T-cell (primary cell): ENCODE results near the gene CUL3. TPM values are rescaled to one million over a fixed set of nuclear protein-coding genes. Genes with fewer than 3 reads are reported as not detected.
A peak's percentile ranks its signal among the peaks of the same experiment; 100 is the strongest.

ENCODE experiments used
- ATAC-seq, 4 experiments: fragments of 200-7000 bp in 3 of 4; fragments of 150-1000 bp in 1 of 4; cut with Tn5 transposase; replicated peaks in 1 of 4; 1 replicate in 3 of 4; 2 replicates in 1 of 4; pipeline ENCODE4 v1.10.0; 2021; ENCODE audit warnings: moderate library complexity in 3 of 4, mild to moderate bottlenecking in 2 of 4, moderate number of reproducible peaks in 1 of 4
- CTCF ChIA-PET, 2 donors: fragments of 300-600 bp; sonication (Branson Sonifier 250); formaldehyde crosslinking; loops; one replicate each; lab custom pipeline; 2022; ENCODE audit warnings: antibody characterized with exemption in 2 of 2; lab: Charles Lee
- POLR2A ChIA-PET, 2 donors: fragments of 300-600 bp; sonication (Branson Sonifier 250); formaldehyde crosslinking; loops; one replicate each; lab custom pipeline; 2022; ENCODE audit warnings: antibody characterized with exemption in 2 of 2; lab: Charles Lee
- DNase-seq, 35 experiments: peaks; one replicate each; pipeline versions ENCODE4 v3.0.0 to v3.0.0-alpha.2; 2013 to 2023
- H3K27ac ChIP-seq: one replicate; pipeline ENCODE4 v1.5.1; 2013; ENCODE audit warnings: low read length
- H3K27me3 ChIP-seq, 2 experiments: replicated peaks in 1 of 2; 1 replicate in 1 of 2; 2 replicates in 1 of 2; pipeline versions ENCODE4 v1.6.1 to v1.7.0; 2013; ENCODE audit warnings: low read length in 1 of 2, mixed read lengths in 1 of 2; ENCODE audit not compliant: control insufficient read depth in 2 of 2, insufficient read depth in 2 of 2; ENCODE audit errors: extremely low read depth in 1 of 2
- H3K36me3 ChIP-seq, 2 donors: 1 replicate in 1 of 2; 2 replicates in 1 of 2; pipeline versions ENCODE4 v1.6.1 to v1.7.0; 2013; ENCODE audit warnings: low read length in 1 of 2; ENCODE audit not compliant: control insufficient read depth in 2 of 2, insufficient read depth in 1 of 2; ENCODE audit errors: extremely low read depth in 1 of 2
- H3K4me1 ChIP-seq, 2 experiments: 1 replicate in 1 of 2; 2 replicates in 1 of 2; pipeline versions ENCODE4 v1.6.1 to v1.7.0; 2013; ENCODE audit warnings: low read length in 2 of 2, mixed read lengths in 1 of 2; ENCODE audit not compliant: insufficient read depth in 2 of 2, control insufficient read depth in 1 of 2; ENCODE audit errors: extremely low read depth in 1 of 2
- H3K4me3 ChIP-seq, 2 donors: 1 replicate in 1 of 2; 2 replicates in 1 of 2; pipeline versions ENCODE4 v1.5.1 to v1.7.0; 2013; ENCODE audit warnings: mild to moderate bottlenecking in 2 of 2, low read length in 1 of 2, moderate library complexity in 1 of 2; ENCODE audit not compliant: control insufficient read depth in 1 of 2; ENCODE audit errors: extremely low read depth in 1 of 2
- H3K9me3 ChIP-seq: 2 replicates; pipeline ENCODE4 v1.7.0; 2013
- H3K27ac Mint-ChIP-seq, 2 donors: one replicate each; pipeline ENCODE4 v1.8.0; 2020 to 2021; ENCODE audit warnings: mild to moderate bottlenecking in 2 of 2, mixed read lengths in 2 of 2
- H3K27me3 Mint-ChIP-seq, 2 donors: one replicate each; pipeline ENCODE4 v1.8.0; 2021 to 2022; ENCODE audit warnings: mixed read lengths in 2 of 2
- H3K36me3 Mint-ChIP-seq: one replicate; pipeline ENCODE4 v1.8.0; 2021; ENCODE audit warnings: mixed read lengths
- H3K4me1 Mint-ChIP-seq, 3 donors: one replicate each; pipeline ENCODE4 v1.8.0; 2020 to 2022; ENCODE audit warnings: mixed read lengths in 3 of 3, mild to moderate bottlenecking in 1 of 3
- H3K4me3 Mint-ChIP-seq, 3 donors: one replicate each; pipeline ENCODE4 v1.8.0; 2020 to 2022; ENCODE audit warnings: mild to moderate bottlenecking in 3 of 3, mixed read lengths in 3 of 3, moderate library complexity in 3 of 3
- H3K9me3 Mint-ChIP-seq, 3 donors: one replicate each; pipeline ENCODE4 v1.8.0; 2020 to 2022; ENCODE audit warnings: mixed read lengths in 3 of 3
- WGBS: methylation state at CpG from one replicate; pipeline ENCODE4 v1.1.5; 2013; ENCODE audit warnings: missing lambda C conversion rate; ENCODE audit not compliant: insufficient coverage; 5-methylcytosine and 5-hydroxymethylcytosine counted together
- total RNA-seq, 35 experiments: library from RNA in 6 of 35; stranded (reverse) in 6 of 35; fragments of 120-200 nt in 1 of 35; gene quantifications; one replicate each; pipeline versions ENCODE4 v1.2.1 to v1.2.4 and lab custom pipeline; 2013 to 2026

The CUL3 gene
- total RNA-seq (10 to 100 TPM; 66.1 to 95.9 (median 82.7) TPM), total RNA-seq (lab: John Stamatoyannopoulos, UW) (80.4 to 184 (median 148) reads per million in 29 experiments)
- 97.5 TPM for total RNA-seq (2013)

DNA sequence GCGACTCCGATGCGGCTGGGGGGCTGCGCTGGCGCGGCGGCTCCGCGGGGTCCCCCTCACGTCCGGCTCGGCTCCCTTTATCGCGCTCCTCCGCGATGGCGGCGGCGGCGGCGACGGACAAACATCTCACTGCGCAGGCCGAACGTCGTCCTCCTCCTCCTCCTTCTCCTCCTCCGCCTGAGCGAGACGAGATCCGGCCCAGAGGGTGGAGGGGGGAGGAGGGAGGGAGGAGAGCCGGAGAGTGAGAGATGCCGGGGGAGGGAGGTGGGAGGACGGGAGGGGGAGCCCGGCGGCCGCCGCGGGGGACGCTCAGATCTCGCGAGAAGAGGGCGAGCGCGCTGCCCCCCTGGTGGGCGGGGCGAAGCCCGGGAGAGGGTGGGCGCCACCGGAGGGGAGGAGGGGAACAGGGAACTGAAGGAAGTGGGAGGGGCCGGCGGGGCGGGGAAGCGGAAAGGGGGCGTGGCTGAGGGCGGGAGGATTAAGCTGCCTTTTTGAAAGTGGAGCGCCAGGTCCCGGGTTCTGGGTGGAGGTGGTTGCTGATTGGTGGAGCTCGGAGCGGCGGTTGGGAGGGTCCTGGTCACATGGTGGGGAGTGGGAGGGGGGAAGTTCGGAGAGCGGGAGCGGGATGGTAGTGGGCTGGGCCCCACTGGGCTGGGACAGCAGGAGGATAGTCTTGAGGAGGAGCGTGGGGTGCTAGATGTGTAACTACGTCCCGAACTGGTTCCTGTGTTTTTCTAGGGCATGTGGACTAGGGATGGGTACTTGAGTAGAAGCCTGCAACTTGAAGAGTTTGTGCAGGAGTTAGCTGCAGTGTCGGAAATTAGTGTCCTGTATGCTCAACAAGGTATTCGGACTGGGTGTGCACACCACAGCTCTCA is at the start of gene CUL3:
Gene CUL3, minus strand, starts transcription at position 153 of the 878 bp plus-strand sequence. CDS start 354 bp downstream, outside the sequence.
- H3K27me3 Mint-ChIP-seq, result no peaks in the 10 kb centered on the region
- H3K36me3 Mint-ChIP-seq, result peaks cover 3% of the 10 kb centered on the region
- WGBS, result under 1% methylated on average over 23 of the region's 68 CpGs

DNA sequence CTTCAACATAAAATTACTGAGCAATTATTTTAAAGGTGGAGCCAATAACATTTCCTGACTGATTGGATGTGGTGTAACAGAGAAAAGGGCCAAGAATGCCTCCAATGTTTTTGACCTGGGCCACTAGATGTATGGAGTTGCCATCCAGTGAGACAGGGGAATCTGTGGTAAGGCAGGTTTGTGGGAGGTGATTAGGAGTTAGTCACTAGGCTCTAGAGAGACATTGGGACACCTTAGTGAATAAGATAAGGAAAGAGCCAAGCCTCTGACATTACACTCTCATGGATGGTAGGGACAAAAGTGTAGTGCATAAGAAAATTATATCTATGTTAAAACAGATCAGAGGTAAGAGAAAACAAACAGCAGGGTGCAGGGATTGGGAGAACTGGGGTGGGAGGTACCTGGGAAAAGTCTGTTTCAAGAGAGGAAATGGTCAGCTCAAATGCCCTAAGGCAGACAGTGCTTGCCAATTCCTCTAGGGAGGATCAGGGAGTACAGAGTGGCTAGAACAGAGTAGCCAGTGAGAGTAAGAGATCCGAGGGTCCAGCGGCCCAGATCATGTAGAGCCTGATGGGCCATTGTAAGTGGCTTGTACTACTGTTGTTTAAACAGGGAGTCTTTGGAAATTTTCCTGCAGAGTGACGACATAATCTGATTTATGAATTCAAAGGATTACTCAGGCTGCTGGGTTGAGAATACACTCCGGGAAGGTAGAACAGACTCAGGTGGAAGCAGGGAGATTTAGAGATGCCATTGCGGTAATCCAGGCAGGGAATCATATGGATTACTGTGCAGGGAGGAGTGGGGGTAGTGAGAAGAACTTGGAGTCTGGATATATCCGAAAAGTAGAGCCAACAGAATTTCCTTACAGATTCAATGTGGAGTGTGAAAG is 45.7 kb upstream of the CUL3 start:
- H3K27ac ChIP-seq, result no peak overlapping the region
- H3K36me3 Mint-ChIP-seq, result no peaks in the 10 kb centered on the region
- H3K27me3 ChIP-seq, result peaks cover 0 to 3% of the 10 kb centered on the region in 2 experiments
- DNase-seq (no peak), ATAC-seq (no peak)
- ChIA-PET CTCF (interaction anchor here in 1 of 2 donors (0.6 kb wide), 1 partner anchor 275 kb away, joined by 3 read pairs; no protein-coding TSS in a partner anchor), POLR2A (interaction anchor here in 1 of 2 donors (0.7 kb wide), 1 partner anchor 48 kb away, joined by 4 read pairs; no protein-coding TSS in a partner anchor)
- no peaks in the 10 kb centered on the region for H3K36me3 ChIP-seq
- no peaks in the 10 kb centered on the region for H3K9me3 Mint-ChIP-seq
- no peak overlapping the region for H3K4me3 ChIP-seq
- H3K4me3 Mint-ChIP-seq, result no peak overlapping the region
- H3K4me1 Mint-ChIP-seq, result no peaks in the 10 kb centered on the region
- no peak overlapping the region for H3K27ac Mint-ChIP-seq
- H3K27me3 Mint-ChIP-seq, result no peaks in the 10 kb centered on the region
- H3K4me1 ChIP-seq, result no peaks in the 10 kb centered on the region
- H3K9me3 ChIP-seq, result no peaks in the 10 kb centered on the region
- WGBS, result 90% methylated on average over 6 of the region's 6 CpGs

More for the DNA sequence above, at the start of gene CUL3:
- Mint-ChIP-seq H3K9me3 (no peaks in the 10 kb centered on the region), H3K4me1 (peaks cover 39 to 44% (median 44%) of the 10 kb centered on the region in 3 donors), H3K4me3 (peak within 1 kb of the TSS; percentile 93 to 99 (median 98)), H3K27ac (peak within 1 kb of the TSS; percentile 91 to 96)
- Histone ChIP-seq H3K9me3 (no peaks in the 10 kb centered on the region), H3K4me3 (peak within 1 kb of the TSS; percentile 82 to 83), H3K36me3 (no peaks in the 10 kb centered on the region), H3K27ac (peak within 1 kb of the TSS; percentile 69), H3K27me3 (no peaks in the 10 kb centered on the region), H3K4me1 (peaks cover 18 to 22% of the 10 kb centered on the region in 2 experiments)
- ChIA-PET CTCF (interaction anchor here in 1 of 2 donors (1.0 kb wide), 2 partner anchors 10 to 11 kb away, joined by 3 to 4 read pairs; no protein-coding TSS in a partner anchor), POLR2A (interaction anchor here (0.6 to 0.8 kb wide), 7 partner anchors 10 to 97 kb away, joined by 3 to 6 read pairs (median 3); no protein-coding TSS in a partner anchor)
- ATAC-seq, result peak; percentile 84 to 92 (median 86)
- DNase-seq, result peak; percentile 96 to 100 (median 99)

DNA sequence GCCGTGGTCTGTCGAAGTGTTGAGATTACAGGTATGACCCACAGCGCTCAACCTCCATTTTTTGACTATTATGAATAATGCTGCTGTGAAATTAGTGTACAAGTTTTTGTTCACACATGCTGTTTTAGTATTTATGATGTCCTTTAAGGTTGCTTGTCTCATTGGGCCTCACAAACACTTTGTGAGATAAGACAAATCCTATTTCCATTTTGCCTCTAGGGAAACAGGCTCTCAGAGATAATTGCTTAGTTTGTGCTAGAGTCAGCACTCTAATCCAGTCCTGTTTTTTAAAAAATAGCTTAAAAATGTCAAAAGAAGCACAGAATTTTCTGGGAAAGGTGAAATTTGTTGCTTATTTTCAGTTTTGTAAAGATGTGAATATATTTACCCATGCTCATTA is 43.3 kb upstream of the CUL3 start:
- H3K36me3 Mint-ChIP-seq, result no peaks in the 10 kb centered on the region
- Histone ChIP-seq H3K27ac (no peak overlapping the region), H3K9me3 (no peaks in the 10 kb centered on the region), H3K4me1 (no peaks in the 10 kb centered on the region), H3K36me3 (no peaks in the 10 kb centered on the region), H3K27me3 (peaks cover 0 to 3% of the 10 kb centered on the region in 2 experiments), H3K4me3 (no peak overlapping the region)
- H3K27ac Mint-ChIP-seq, result no peak overlapping the region
- ATAC-seq (no peak), DNase-seq (no peak)
- H3K4me1 Mint-ChIP-seq, result no peaks in the 10 kb centered on the region
- H3K9me3 Mint-ChIP-seq, result no peaks in the 10 kb centered on the region
- H3K4me3 Mint-ChIP-seq, result no peak overlapping the region
- CTCF ChIA-PET, result no interaction called here
- H3K27me3 Mint-ChIP-seq, result no peaks in the 10 kb centered on the region
- WGBS, result no CpG with 5 or more reads among the region's 3 CpGs
- POLR2A ChIA-PET, result no interaction called here

DNA sequence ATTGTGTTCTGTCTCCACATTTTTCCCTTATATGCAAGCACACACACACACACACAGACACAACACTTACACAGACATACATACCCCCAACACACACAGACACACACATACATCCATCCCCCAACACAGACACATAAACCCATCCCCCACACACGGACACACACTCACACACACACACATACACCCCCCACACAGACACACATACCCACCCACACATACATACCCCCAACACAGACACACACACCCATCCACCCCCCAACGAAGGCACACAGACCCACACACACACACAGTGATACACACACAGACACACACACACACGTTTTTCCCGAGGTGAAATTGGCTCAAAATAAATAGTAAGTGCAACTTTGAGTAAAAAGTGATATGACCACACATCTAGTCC is 41.6 kb upstream of the CUL3 start:
- Mint-ChIP-seq H3K27ac (no peak overlapping the region), H3K9me3 (peaks cover 0 to 5% (median 3%) of the 10 kb centered on the region in 3 donors), H3K4me1 (no peaks in the 10 kb centered on the region), H3K4me3 (no peak overlapping the region), H3K27me3 (no peaks in the 10 kb centered on the region), H3K36me3 (no peaks in the 10 kb centered on the region)
- ChIA-PET POLR2A (no interaction called here), CTCF (no interaction called here)
- Histone ChIP-seq H3K27ac (no peak overlapping the region), H3K4me1 (no peaks in the 10 kb centered on the region), H3K27me3 (peaks cover 0 to 3% of the 10 kb centered on the region in 2 experiments), H3K36me3 (no peaks in the 10 kb centered on the region), H3K4me3 (no peak overlapping the region), H3K9me3 (no peaks in the 10 kb centered on the region)
- no CpG with 5 or more reads among the region's 4 CpGs for WGBS
- no peak for ATAC-seq
- DNase-seq, result no peak

DNA sequence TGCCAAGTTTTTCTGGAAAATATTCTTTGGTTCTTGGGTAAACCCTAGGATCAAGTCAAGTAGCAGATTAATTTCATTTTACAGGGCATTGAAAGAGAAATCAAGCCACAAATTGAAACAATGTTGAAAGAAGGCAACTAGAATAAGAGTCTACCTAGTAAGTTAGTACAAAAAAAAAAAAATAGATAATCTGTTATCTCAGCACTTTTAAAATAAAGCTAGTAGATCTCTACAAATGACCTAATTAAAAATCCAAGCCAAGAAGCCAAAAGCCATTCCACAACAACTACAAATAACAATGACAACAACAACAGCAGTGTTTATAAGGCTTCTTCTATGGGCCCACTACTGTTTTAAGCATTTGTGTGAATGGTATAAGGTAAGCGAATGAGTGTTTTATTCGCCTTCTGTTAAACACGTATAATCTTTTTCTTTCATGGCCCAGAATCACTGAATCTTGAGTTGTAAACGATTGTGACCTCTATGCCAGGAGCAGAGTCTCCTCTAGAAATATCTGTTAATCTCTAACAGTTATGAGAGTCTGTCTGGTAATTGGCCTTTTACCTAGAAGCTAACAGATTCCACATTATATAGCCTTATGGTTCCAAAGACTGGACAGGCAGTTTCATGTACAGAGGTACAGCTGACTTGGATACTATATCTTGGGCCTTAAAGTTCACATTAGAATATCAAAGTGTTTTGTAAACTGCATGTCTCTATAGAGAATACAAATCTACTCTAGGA is 28.6 kb upstream of the CUL3 start:
- WGBS, result no CpG with 5 or more reads among the region's 4 CpGs
- Mint-ChIP-seq H3K36me3 (no peaks in the 10 kb centered on the region), H3K27ac (no peak overlapping the region), H3K9me3 (no peaks in the 10 kb centered on the region), H3K4me3 (no peak overlapping the region), H3K4me1 (no peaks in the 10 kb centered on the region), H3K27me3 (no peaks in the 10 kb centered on the region)
- DNase-seq (no peak), ATAC-seq (no peak)
- Histone ChIP-seq H3K4me1 (no peaks in the 10 kb centered on the region), H3K27ac (no peak overlapping the region), H3K27me3 (peaks cover 0 to 3% of the 10 kb centered on the region in 2 experiments), H3K4me3 (no peak overlapping the region), H3K36me3 (no peaks in the 10 kb centered on the region), H3K9me3 (no peaks in the 10 kb centered on the region)
- CTCF ChIA-PET, result no interaction called here
- POLR2A ChIA-PET, result interaction anchor here (0.5 to 0.7 kb wide), 3 partner anchors 33 to 610 kb away, joined by 3 to 4 read pairs (median 3); no protein-coding TSS in a partner anchor
